ENCODE results near the gene MBNL2.

Gene MBNL2

DNA sequence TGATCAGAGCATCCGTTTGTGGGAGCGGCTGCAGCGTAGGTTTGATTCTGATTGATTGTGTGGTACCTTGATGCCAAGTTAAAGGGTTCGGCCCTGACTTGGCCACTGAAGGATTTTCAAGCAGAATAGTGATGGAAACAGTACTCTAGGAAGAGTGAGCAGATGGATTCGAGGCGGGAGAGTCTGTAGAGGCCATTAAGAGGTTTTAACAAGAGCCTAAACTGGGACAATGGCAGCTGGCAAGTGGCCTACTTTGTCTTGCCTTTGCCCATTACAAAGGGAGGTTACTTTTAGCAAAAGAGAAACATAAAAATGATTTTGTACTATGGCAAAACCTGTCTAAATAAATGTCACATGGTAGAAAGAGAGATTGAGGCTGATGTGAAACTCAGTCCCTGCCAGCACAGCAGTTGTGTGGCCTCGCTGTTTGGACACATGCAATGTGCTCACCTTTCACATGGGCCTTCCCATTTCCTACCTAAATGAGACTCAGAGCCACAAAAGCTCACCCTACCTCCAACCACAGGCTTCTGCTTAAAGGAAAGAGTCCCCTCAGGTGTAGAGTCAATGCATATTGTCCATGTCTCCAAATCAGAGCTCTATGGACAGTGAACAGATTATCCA lies 149.5 kb downstream of the MBNL2 start:
- DNase-seq (ENCODE audit: low read depth in 1 of 2, low spot score in 1 of 2) = no peak

DNA sequence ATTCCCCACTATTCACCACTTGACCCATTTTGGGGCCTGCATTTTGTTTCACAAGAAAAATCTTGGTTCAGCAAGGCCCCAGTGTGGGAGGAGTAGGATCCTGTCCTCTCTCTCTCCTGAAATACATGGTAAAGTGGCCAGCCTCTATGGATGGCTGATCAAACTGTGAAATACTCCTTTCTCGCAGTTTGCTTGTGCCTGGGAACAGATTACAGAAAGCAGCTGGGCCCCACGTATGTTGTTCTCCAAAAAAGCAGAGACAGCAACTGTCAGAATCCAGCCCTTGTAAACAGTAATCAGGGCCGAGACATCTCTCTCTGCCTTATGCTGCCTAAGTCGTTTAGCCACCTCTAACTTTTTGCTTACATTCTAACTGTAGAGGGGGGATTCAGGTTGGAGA lies 150.8 kb downstream of the MBNL2 start:
- no peak for DNase-seq (ENCODE audit: low read depth in 1 of 2, low spot score in 1 of 2)

DNA sequence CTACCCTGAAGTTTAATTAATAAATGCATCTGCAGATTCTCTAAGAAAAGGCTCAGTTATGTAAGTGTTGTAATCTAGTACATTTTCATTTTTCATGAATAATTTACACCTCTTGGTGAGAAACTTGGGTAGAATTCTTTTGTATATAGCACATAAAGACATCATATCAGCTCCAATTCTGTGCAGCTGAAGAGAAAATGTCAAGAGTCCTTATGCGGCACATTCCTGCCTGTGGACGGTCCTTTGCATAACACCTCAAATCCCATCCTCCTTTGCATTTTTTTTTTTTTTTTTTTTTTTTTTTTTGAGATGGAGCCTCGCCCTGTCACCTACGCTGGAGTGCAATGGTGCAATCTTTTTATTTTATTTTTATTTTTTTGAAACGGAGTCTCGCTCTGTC lies 151.7 kb downstream of the MBNL2 start:
- DNase-seq (ENCODE audit: low read depth in 1 of 2, low spot score in 1 of 2) = no peak

DNA sequence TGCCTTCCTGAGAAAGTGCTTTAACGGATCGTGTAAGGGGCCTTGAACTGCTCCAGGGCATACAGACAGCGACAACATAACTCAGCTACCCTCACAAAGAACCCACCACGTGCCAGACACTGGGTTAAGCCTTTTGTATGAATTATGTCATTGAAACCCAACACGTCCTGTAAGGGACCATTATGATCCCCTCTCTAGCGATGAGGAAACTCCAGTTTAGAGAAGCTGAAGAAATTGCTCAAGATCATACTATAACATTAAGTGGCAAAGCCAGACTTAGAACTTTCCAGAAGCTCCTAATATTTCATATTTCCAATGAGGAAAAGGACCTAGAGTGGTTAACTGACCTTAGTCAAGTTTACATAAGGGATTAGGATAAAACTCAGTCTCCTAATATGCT lies 154.8 kb downstream of the MBNL2 start:
- no peak for DNase-seq (ENCODE audit: low read depth in 1 of 2, low spot score in 1 of 2)

DNA sequence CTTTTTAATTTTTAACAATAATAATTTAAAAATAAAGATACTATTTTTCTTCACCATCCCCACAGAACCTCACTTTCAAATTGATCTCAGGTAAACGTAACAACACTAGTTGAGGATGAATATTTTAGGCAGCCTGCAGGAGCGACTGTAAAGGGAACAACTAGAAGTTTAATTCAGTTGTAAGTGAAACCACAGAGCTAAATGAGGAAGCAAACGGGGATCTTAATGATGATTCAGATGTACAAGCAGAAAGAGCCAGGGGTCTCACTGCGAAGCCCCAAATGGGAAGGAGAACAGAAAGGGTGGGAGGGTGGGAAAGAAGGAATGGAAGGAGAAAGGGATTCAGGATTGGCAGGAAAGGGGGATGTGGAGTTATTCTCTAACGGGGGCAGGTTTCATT lies 157.3 kb downstream of the MBNL2 start:
- DNase-seq (ENCODE audit: low read depth in 1 of 2, low spot score in 1 of 2) = no peak

DNA sequence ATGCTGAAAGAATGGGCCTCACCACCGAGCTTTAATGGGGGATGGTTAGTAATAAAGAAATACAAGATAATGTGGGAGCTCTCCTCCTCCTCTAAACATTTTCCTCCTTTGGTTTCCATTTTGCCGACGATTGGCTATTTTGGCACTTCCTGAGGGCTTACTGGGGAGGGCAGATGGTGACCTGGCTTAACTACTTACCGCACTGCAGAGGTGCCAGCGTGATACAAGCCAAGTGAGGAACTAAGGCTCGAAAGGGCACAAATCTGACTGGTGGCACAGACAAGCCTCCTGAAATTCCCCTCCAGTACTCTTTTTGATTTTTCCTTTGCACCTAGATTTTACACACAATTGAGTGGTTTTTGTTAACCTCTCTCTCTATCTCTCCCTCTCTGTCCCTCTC lies 158.6 kb downstream of the MBNL2 start:
- DNase-seq (ENCODE audit: low read depth in 1 of 2, low spot score in 1 of 2) = no peak

DNA sequence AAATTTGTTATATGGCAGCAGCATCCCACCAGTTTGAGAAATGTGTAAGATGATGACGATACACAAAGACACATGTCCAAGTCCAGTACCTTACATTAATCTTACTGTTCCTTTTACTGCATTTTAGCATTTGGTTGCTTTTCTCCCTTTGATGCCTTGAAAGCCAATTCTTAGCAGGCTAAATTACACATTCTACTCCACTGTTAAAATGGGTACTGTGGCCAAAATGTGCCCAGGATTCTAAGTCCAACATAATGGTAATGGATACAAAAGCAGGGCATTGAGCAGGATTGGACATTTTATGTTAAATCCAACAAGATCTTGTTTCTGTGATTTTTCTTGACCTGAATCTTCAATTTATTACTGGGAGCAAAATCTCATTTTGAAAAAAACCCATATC lies 159.1 kb downstream of the MBNL2 start:
- no peak for DNase-seq (ENCODE audit: low read depth in 1 of 2, low spot score in 1 of 2)

DNA sequence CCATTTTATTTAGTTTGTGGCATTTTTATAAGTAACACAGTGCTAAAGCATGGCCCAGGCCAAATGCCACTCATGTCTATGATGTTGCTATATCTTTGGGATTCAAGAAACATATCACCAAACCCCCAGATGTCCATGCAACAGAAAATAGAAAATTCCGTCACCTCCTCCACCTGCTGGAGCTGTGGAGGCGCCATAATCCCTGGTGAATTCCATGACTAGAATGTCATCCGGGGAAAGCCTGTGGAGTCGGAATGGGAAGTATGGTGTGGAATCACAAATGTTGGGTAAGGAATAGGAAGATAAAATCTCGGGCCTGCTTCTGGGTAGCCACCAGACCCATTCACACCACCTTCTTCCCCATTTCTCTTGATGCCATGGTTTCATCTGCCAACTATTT lies 160.1 kb downstream of the MBNL2 start:
- no peak for DNase-seq (ENCODE audit: low read depth in 1 of 2, low spot score in 1 of 2)

DNA sequence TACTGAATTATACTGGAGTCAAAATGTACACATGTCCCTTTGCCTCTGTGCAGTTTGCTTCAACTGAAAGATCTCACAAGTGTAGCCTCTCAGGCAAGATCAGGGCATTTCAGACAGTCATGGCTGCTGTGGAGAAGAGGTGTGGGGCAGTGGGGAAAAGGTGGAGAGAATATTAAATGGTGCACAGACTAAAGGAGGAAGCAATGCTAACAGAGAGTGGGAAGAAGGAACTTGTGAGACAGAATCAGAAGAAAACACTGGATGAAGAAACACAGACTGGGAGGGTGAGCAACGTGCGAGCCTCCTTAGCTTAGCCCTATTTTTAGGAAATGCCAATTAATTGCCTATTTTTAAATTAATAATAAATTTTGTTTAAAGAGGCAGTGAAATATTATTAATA lies 162.2 kb downstream of the MBNL2 start:
- DNase-seq (ENCODE audit: low read depth in 1 of 2, low spot score in 1 of 2) = no peak

DNA sequence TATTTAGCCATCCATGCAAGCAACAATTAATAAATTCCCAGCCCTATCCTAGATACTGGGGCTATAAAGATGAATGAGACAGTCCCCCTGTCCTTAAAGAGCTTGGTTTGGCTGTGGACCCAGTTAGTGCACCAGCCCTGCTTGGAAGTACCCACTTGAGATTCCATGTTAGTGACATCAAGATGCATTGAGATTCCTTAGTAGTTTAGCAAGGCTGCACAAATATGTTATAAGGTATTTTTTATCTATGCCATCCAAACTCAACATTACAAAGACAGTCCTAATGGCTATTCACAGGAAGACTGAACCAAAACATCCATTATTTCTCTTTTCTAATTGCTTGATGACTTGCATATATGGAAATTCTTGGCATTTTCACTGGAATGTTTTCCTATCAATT lies 163.0 kb downstream of the MBNL2 start:
- DNase-seq (ENCODE audit: low read depth in 1 of 2, low spot score in 1 of 2) = no peak

DNA sequence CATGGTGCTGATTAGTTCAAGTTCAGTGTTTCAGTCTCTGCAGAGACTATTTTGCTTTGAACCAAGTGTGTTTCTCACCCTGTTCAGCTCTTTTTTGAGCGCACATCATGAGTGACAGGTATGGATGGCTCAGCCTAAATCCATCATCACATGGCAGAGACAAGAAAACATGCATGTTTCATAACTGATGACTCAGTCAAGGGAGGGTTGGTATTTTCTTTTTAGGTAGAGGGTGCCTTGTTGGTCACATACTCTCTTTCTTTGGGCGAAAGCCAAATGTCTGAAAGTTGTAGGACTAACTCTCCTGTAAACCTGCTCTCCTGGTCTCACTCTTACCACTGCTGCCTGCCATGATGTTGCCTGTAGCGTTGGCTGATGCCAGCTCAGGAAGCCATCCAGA lies 163.7 kb downstream of the MBNL2 start:
- DNase-seq (ENCODE audit: low read depth in 1 of 2, low spot score in 1 of 2) = no peak

DNA sequence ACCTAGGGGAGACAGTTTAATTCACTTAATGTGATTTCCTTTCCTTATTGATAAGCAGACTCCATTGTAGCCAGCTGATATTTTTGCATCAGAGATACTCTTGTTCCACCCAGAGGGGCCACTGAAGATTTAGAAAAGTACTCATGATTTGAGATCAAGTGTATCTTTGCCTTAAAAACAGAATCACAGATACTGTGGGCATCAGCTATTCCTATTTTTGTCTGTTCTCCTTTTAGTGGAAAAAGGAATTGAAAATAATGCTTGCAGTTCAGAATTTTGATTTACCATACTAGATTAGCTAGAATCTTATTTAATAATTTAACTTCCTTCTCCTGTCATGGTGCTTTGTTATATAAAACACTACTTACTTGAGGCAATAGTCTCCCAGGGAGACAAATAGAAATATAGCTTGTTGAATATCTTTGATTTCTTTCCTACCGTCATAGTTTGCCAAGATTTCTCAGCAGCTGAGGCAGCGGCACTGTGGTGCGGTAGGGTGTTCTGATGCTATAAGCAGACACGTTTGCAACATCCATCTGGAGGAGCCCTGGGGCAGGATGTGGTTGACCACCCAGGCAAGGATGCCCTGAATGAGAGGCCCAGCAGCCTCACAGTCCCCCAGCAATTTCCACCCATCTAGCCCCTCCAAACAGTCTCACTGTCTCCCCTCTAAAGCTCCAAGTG lies 164.8 kb downstream of the MBNL2 start:
- no peak for DNase-seq (ENCODE audit: low read depth in 1 of 2, low spot score in 1 of 2)

DNA sequence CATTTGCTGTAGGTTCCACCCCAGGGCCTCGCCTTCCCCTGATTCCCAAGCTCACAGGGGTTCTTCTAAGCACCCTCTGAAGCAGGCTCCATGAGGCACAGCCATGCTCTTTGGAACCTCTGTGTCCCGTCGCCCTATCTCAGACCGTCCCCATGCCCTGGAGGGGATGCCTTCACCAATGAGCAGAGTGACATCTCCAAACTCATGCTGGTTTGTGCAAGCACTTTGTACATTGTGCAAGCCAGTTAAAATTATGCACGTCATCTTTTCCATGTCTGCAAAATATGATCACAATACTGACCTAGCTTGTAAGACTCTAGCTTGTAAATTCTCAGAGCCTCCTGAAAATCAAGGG lies 165.3 kb downstream of the MBNL2 start:
- no peak for DNase-seq (ENCODE audit: low read depth in 1 of 2, low spot score in 1 of 2)

DNA sequence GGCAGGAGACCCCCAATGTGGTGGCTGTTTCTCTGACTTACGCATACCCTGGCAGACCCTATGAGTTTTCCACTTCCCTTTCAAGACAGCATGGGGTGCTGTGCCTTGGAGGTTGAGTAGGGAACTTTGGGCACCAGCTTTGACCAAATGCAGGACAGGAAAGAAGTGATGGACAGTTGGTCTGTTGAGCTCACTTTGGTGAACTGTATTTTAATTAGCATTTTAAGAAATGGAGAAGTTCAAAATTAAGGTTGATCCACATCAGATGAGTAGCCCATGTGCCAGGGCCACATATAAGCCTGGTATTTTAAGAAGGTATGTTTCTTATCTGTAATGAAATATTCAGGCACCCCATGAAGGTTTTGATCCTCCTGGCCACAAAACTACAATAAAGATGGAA lies 165.8 kb downstream of the MBNL2 start:
- no peak for DNase-seq (ENCODE audit: low read depth in 1 of 2, low spot score in 1 of 2)

DNA sequence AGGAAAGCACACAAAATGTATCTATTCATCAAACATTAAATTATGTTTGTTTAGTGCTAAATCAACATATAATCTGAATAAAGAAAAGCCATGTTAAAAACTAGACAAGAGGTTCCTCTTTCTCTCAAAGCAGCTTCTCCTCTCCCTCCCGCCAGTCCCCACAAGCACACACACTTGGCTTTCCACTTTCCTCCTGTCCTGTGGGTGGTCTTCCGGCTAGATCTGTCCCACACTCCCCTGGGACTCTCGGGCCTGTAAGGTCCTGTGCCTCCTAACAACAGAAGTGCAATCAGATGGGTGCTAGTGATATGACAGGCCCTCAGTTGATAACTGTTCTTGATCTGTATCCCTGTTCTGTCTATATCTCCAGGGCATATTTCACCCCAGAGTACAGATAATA lies 166.2 kb downstream of the MBNL2 start:
- DNase-seq (ENCODE audit: low read depth in 1 of 2, low spot score in 1 of 2) = no peak

DNA sequence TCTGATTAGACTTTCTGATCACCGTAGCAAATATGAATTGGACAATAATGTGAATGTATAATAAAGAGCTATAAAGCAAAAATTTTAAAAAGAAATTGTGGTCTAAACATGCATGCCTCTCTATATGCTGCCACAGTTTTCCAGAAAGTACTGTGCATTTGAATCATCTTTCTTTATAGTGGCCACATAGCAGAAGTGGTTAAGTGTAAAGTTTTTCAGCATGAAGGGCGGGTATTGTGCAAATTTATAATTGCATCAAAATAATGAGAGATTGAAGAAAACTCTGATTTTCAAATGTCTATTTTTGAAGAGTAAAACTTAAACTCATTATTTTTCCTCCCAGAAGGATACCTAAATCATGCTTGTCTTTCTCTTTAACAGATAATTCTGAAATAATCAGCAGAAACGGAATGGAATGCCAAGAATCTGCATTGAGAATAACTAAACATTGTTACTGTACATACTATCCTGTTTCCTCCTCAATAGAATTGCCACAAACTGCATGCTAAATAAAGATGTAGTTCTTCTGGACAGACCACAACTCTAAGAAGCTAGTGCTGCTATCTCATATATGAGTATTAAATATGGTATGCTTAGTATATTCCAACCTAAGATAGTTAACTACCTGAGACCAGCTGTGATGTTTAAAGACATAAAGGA lies 168.9 kb downstream of the MBNL2 start:
- DNase-seq (ENCODE audit: low read depth in 1 of 2, low spot score in 1 of 2) = no peak

DNA sequence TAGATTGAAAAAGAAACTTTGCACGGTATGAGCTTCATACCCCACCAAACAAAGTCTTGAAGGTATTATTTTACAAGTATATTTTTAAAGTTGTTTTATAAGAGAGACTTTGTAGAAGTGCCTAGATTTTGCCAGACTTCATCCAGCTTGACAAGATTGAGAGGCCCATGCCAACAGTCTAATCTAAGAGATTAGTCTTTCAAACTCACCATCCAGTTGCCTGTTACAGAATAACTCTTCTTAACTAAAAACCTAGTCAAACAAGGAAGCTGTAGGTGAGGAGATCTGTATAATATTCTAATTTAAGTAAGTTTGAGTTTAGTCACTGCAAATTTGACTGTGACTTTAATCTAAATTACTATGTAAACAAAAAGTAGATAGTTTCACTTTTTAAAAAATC lies 169.9 kb downstream of the MBNL2 start:
- no peak for DNase-seq (ENCODE audit: low read depth in 1 of 2, low spot score in 1 of 2)

DNA sequence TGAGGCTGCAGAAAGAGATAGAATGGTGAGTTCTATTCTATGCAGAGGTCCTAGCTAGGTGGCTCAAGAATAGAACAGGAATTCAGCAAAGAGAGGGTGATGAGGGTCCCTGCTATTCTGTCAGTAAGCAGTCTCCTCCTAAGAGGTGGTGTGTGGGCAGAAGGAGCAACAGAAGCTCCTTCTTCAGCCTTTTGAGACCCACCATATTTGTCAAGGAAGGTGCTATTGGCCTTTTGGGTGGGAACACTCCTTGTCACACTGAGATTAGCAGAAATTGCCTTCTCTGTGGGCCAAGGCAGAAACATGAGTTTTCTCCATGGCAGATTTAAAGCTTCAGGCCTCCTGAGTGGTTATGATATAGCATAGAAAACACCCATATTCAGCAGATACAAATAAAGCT lies 172.4 kb downstream of the MBNL2 start:
- DNase-seq (ENCODE audit: low read depth in 1 of 2, low spot score in 1 of 2) = no peak

DNA sequence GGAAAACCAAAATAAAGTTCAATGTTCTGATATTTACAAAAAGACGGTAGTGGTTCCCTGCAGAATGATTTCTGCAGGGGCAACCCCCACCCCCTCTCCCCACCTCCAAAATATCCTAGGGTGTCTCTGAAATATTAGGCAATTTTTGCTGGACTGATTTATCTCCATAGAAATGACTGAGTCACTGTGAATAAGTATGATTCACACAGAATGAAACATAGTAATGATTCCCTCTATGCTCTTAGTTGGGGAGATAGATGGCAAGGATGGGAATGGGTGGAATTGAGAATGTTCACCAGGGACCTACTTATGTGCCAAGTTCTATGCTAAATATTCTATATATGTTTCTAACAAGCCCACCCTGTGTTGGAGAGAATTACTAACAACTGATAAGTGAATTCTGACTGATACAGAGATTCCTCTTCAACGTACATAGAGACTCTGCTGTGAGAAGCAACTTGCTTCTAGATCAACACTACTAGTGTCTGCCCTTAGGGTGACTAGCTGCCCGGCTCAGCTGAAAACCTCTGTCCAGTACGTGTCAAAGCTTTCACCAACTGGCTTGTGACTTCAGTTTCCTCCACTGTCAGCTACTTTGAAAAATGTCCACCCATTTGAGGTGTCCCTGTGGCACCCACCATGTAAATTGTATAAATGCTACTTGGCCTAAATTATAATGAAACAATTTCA lies 173.5 kb downstream of the MBNL2 start:
- DNase-seq (ENCODE audit: low read depth in 1 of 2, low spot score in 1 of 2) = no peak

DNA sequence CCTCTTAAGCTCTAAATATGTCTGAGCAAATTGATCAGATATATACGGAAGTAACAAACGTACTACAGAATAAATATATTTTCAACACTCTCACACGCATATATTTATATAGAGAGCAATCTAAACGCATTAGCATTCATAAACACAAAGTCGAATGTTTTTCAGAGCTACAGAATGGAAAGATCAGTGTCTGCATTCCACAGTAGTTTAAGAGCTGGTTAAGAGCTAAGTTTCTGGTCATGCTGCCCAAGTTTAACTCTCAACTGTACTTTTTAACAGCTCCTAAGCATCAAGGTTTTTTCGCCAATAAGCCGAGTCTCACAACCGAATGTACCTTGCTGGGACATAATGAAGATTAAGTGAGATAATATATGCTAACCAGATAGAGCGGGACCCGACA lies 175.1 kb downstream of the MBNL2 start:
- no peak for DNase-seq (ENCODE audit: low read depth in 1 of 2, low spot score in 1 of 2)

DNA sequence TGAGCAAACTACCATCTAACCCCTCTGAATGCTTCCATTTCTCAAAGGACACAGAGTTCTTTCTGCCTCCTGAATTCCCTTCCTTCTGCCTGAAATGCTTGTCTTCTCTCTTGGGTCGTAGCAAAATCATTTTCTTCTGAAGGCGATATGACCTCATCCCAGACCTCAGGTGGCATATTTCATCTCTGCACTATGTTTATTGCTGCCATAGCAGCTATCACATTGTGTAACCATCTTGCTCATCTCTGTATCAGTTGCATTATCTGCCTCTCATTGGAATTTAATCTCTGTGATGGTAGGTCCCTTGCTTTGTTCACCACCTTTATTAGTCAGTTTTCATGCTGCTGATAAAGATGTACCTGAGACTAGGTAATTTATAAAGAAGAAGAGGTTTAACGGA lies 179.3 kb downstream of the MBNL2 start:
- DNase-seq (ENCODE audit: low read depth in 1 of 2, low spot score in 1 of 2) = no peak

All from stimulated activated CD4-positive, alpha-beta T cell treated with anti-CD3 and anti-CD28 coated beads, Interleukin-15, amount 100 ng/mL, for 1 hour (primary cell).